HepG2 (cell line): Measurements from ENCODE around the gene PDS5B. TPM values are rescaled to one million over a fixed set of nuclear protein-coding genes. Genes with fewer than 3 reads are reported as not detected.
A peak's percentile ranks its signal among the peaks of the same experiment; 100 is the strongest.

ENCODE experiments used
- ATAC-seq: fragments of 200-7000 bp; cut with Tn5 transposase; 3 replicates; pipeline ENCODE4 v1.9.1; 2020; ENCODE audit warnings: mild to moderate bottlenecking, moderate library complexity
- BruUV-seq: library from RNA; stranded (reverse); fragments of 400-500 nt; replicated peaks from 2 replicates; lab custom pipeline; 2021; lab: Mats Ljungman, UMichigan
- CTCF ChIA-PET: fragments of 300-600 bp; formaldehyde crosslinking; extraction: SDS; loops from one replicate; lab custom pipeline; 2021; ENCODE audit warnings: low total read pairs, inconsistent platforms, low intra/inter-chr PET ratio; lab: Yijun Ruan, JAX
- POLR2A ChIA-PET: fragments of 350-600 bp; sonication (Branson Sonifier 250); formaldehyde crosslinking; loops from one replicate; lab custom pipeline; 2020; ENCODE audit warnings: antibody characterized with exemption, inconsistent platforms; lab: Yijun Ruan, JAX
- DNase-seq: peaks from one replicate; pipeline ENCODE4 v3.0.0-alpha.2; 2015; ENCODE audit warnings: low spot score
- FAIRE-seq: peaks from 3 replicates; lab custom pipeline; 2011; peaks lifted over from hg19 to GRCh38; lab: Jason Lieb, UNC
- H2AFZ ChIP-seq: one replicate; pipeline ENCODE4 v1.6.1; 2011; ENCODE audit warnings: low read length, inconsistent platforms
- H3K27ac ChIP-seq: fragments of 300-600 bp; 3 replicates; pipeline ENCODE4 v1.8.0; 2011; ENCODE audit warnings: mixed run types, mild to moderate bottlenecking, mixed read lengths, low read length, inconsistent platforms; ENCODE audit not compliant: insufficient read depth; ENCODE audit errors: extremely low read length
- H3K27me3 ChIP-seq, 2 experiments: fragments of 200-600 bp in 1 of 2; 2 replicates in 1 of 2; 3 replicates in 1 of 2; pipeline versions ENCODE4 v1.6.0 to v1.8.0; 2011; ENCODE audit warnings: low read length in 2 of 2, mild to moderate bottlenecking in 2 of 2, moderate library complexity in 2 of 2, inconsistent platforms in 1 of 2; ENCODE audit not compliant: insufficient read depth in 2 of 2, control insufficient read depth in 1 of 2
- H3K36me3 ChIP-seq, 2 experiments: fragments of 200-600 bp in 1 of 2; replicated peaks in 1 of 2; 2 replicates in 1 of 2; 3 replicates in 1 of 2; pipeline versions ENCODE4 v1.5.1 to v1.8.0; 2011; ENCODE audit warnings: low read length in 2 of 2, inconsistent platforms in 1 of 2; ENCODE audit not compliant: insufficient read depth in 2 of 2, control insufficient read depth in 1 of 2
- H3K4me1 ChIP-seq: 2 replicates; pipeline ENCODE4 v1.5.1; 2012; ENCODE audit warnings: low read length, inconsistent platforms; ENCODE audit not compliant: insufficient read depth
- H3K4me2 ChIP-seq: 2 replicates; pipeline ENCODE4 v1.6.0; 2011; ENCODE audit warnings: low read depth, low read length, inconsistent platforms
- H3K4me3 ChIP-seq, 3 experiments: fragments of 200-600 bp in 1 of 3; sonication (generic), shearing (Covaris generic) in 1 of 3; replicated peaks in 1 of 3; 2 replicates each; pipeline ENCODE4 v1.5.1; 2011 to 2016; ENCODE audit warnings: low read length in 3 of 3, inconsistent platforms in 2 of 3, low read depth in 2 of 3, mild to moderate bottlenecking in 2 of 3, control low read depth in 1 of 3, mixed read lengths in 1 of 3; ENCODE audit not compliant: insufficient read depth in 1 of 3
- H3K79me2 ChIP-seq: one replicate; pipeline ENCODE4 v1.6.1; 2011; ENCODE audit warnings: low read length, inconsistent platforms; ENCODE audit not compliant: insufficient read depth
- H3K9ac ChIP-seq: 2 replicates; pipeline ENCODE4 v1.6.0; 2011; ENCODE audit warnings: mild to moderate bottlenecking, low read depth, low read length, inconsistent platforms; ENCODE audit not compliant: insufficient read depth
- H3K9me3 ChIP-seq: 2 replicates; pipeline ENCODE4 v1.5.1; 2012; ENCODE audit warnings: mild to moderate bottlenecking, low read length
- H4K20me1 ChIP-seq: 2 replicates; pipeline ENCODE4 v1.6.0; 2011; ENCODE audit warnings: inconsistent platforms, mild to moderate bottlenecking, low read length, moderate library complexity; ENCODE audit not compliant: insufficient read depth
- ARNT ChIP-seq: fragments of 450-650 bp; IDR thresholded peaks from 2 replicates; pipeline ENCODE4 v1.6.1; 2017
- ELF1 ChIP-seq: sonication (generic); formaldehyde crosslinking; IDR thresholded peaks from 2 replicates; pipeline ENCODE4 v1.4.0; 2020; ENCODE audit warnings: missing genetic modification reagents
- MEIS1 ChIP-seq: sonication (generic); formaldehyde crosslinking; IDR thresholded peaks from 2 replicates; pipeline ENCODE4 v1.9.0; 2021; ENCODE audit warnings: mild to moderate bottlenecking, missing genetic modification reagents, moderate library complexity, borderline replicate concordance
- MTF2 ChIP-seq: sonication (generic); formaldehyde crosslinking; IDR thresholded peaks from 2 replicates; pipeline ENCODE4 v1.5.0; 2020; ENCODE audit warnings: missing genetic modification reagents, borderline replicate concordance
- NFKBIZ ChIP-seq: IDR thresholded peaks from 2 replicates; pipeline ENCODE4 v1.6.1; 2018; ENCODE audit warnings: missing genetic modification reagents, missing compliant biosample characterization
- NR2F2 ChIP-seq: IDR thresholded peaks from 2 replicates; pipeline ENCODE4 v1.6.1; 2012; ENCODE audit warnings: low read depth, inconsistent platforms, borderline replicate concordance
- SIN3A ChIP-seq: IDR thresholded peaks from 2 replicates; pipeline ENCODE4 v1.6.1; 2011; ENCODE audit warnings: low read depth, mild to moderate bottlenecking, control low read depth, low read length, borderline replicate concordance
- SRSF4 ChIP-seq: fragments of 200-400 bp; formaldehyde crosslinking; IDR thresholded peaks from one replicate; pipeline ENCODE4 v1.6.1; 2018; ENCODE audit warnings: mild to moderate bottlenecking, low read depth, low read length, moderate library complexity; ENCODE audit not compliant: poor library complexity, severe bottlenecking
- ZNF224 ChIP-seq: sonication (generic); formaldehyde crosslinking; IDR thresholded peaks from 2 replicates; pipeline ENCODE4 v1.5.0; 2020; ENCODE audit warnings: mild to moderate bottlenecking, missing genetic modification reagents
- ZNF354B ChIP-seq: sonication (generic); formaldehyde crosslinking; IDR thresholded peaks from 2 replicates; pipeline ENCODE4 v1.8.0; 2022; ENCODE audit warnings: mild to moderate bottlenecking, missing genetic modification reagents
- ZNF768 ChIP-seq: sonication (generic); formaldehyde crosslinking; IDR thresholded peaks from 2 replicates; pipeline ENCODE4 v1.4.0; 2020; ENCODE audit warnings: missing genetic modification reagents
- WGBS: methylation state at CpG from one replicate; pipeline ENCODE4 v1.1.6; 2017; ENCODE audit warnings: low lambda C conversion rate; 5-methylcytosine and 5-hydroxymethylcytosine counted together
- in situ Hi-C: cut with HindIII; loops from 2 replicates; pipeline ENCODE4 v1.10.0; 2017; ENCODE audit warnings: low pct_unique_long_range_greater_than_20kb; ENCODE audit not compliant: extremely low pct_ligation_motif_present
- intact Hi-C: fragments of 100-400 bp; cut with micrococcal nuclease; formaldehyde crosslinking; loops from one replicate; pipeline ENCODE4 v1.10.0; 2022; ENCODE audit not compliant: unreplicated experiment
- polyA plus RNA-seq, 8 experiments: library from polyadenylated mRNA; depleted of rRNA in 3 of 8; stranded (reverse) in 7 of 8; unstranded in 1 of 8; fragments of >200 nt; fragmentation: Illumina TruSeq in 4 of 8; extraction: Trizol in 4 of 8; gene quantifications; 2 replicates each; pipeline versions ENCODE4 v1.2.1 to v1.2.3, GENCODE V29; 2011 to 2016; ENCODE audit warnings: low read depth in 4 of 8, missing spikeins in 1 of 8, mixed read lengths in 1 of 8; ENCODE audit not compliant: insufficient read depth in 1 of 8
- total RNA-seq, 5 experiments: library from RNA; depleted of rRNA; stranded (reverse); fragments of >200 nt; fragmentation: Illumina TruSeq; extraction: Trizol; gene quantifications; 2 replicates each; pipeline ENCODE4 v1.2.3, GENCODE V29; 2016; ENCODE audit warnings: low read depth in 1 of 5
- TF ChIP-seq, protein P1 (sequence below): sonication (generic); formaldehyde crosslinking; IDR thresholded peaks from 2 replicates; pipeline ENCODE4 v1.5.0; 2020; ENCODE audit warnings: mild to moderate bottlenecking, low read depth, missing genetic modification reagents, borderline replicate concordance
- TF ChIP-seq, protein P2 (sequence below): sonication (generic); formaldehyde crosslinking; IDR thresholded peaks from 2 replicates; pipeline ENCODE4 v1.5.1; 2020; ENCODE audit warnings: mild to moderate bottlenecking, missing genetic modification reagents, moderate library complexity
- TF ChIP-seq, protein P3 (sequence below): sonication (generic); formaldehyde crosslinking; conservative IDR thresholded peaks from 2 replicates; pipeline ENCODE4 v1.8.1; 2023; ENCODE audit warnings: missing genetic modification reagents
- TF ChIP-seq, protein P4 (sequence below): sonication (generic); IDR thresholded peaks from 2 replicates; pipeline ENCODE4 v1.6.1; 2016; ENCODE audit warnings: low read depth, borderline replicate concordance
- TF ChIP-seq, protein P5 (sequence below): sonication (generic); formaldehyde crosslinking; IDR thresholded peaks from 2 replicates; pipeline ENCODE4 v1.8.1; 2023; ENCODE audit warnings: mild to moderate bottlenecking, missing genetic modification reagents

Gene PDS5B
- total and polyA plus RNA-seq, 2 of the 13 experiments (the other 11 are each of a cell fraction or from before 2014, with no cell fraction given), result 5.8 to 24.6 TPM

DNA sequence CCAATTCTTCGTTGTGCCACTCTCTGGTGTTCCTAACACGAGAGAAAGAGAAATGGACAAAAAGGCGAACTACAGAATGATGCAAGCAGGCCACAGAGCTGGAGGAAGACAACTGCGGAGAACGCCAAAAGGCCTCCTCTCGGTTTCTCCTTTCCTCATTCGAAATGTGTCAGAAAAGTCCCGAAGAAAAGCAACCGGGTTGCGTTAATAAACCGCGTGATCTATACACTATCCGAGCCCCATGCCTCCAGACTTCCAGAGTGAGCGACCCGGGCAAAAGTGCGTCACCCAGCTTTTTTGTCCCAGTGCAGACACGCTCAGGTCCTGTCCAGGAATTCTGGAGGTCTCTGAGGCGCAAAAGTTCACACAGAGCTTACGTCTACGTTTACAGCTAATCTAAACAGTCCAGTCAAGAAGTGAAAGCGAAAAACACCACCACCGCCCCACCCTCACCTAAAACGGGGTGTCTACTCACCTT lies 48.1 kb upstream of the PDS5B start:
- ChIA-PET CTCF (no interaction called here), POLR2A (interaction anchor here (0.9 to 2.3 kb wide), 6 partner anchors 14 to 282 kb away, joined by 3 to 11 read pairs (median 6); partner anchors contain the start of genes N4BP2L1 and PDS5B)
- ATAC-seq (peak; percentile 89), DNase-seq (peak; percentile 76), FAIRE-seq (no peak)
- Histone ChIP-seq H3K4me1 (peaks cover 42% of the 10 kb centered on the region), H3K4me2 (peak overlapping the region; percentile 88), H3K27me3 (no peaks in the 10 kb centered on the region; a peak in 1 of 5 replicates), H4K20me1 (peaks cover 3% of the 10 kb centered on the region; the same call in 1 of the 2 replicates), H3K9me3 (no peaks in the 10 kb centered on the region), H3K9ac (peak overlapping the region; percentile 94), H3K27ac (peak overlapping the region; percentile 94), H2AFZ (peak overlapping the region; percentile 57), H3K4me3 (peak overlapping the region; percentile 80 to 85 (median 84)), H3K36me3 (peaks cover 2 to 18% of the 10 kb centered on the region in 2 experiments; a peak in 4 of 5 replicates), H3K79me2 (peaks cover 52% of the 10 kb centered on the region)
- WGBS, result under 1% methylated on average over 12 of the region's 23 CpGs
- BruUV-seq, result TSS peak; percentile 73
- intact Hi-C loops, result loop anchor here (2.0 to 10.0 kb wide), 3 partner anchors 41 to 157 kb away; partner anchors contain the start of gene N4BP2L1
- in situ Hi-C loops, result no loop called here
- no peak for TF ChIP-seq ARNT
- TF ChIP-seq, protein P1, sequence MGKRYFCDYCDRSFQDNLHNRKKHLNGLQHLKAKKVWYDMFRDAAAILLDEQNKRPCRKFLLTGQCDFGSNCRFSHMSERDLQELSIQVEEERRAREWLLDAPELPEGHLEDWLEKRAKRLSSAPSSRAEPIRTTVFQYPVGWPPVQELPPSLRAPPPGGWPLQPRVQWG (CRISPR knock-in tag), result no peak
- TF ChIP-seq NR2F2, result no peak
- no peak for TF ChIP-seq ELF1 (CRISPR knock-in tag)
- TF ChIP-seq SRSF4, result no peak
- TF ChIP-seq NFKBIZ (CRISPR knock-in tag), result 0 out of 2 replicates have a peak, but pooled peaks have one; percentile 15
- no peak for TF ChIP-seq ZNF768 (CRISPR knock-in tag)
- TF ChIP-seq, protein P2, sequence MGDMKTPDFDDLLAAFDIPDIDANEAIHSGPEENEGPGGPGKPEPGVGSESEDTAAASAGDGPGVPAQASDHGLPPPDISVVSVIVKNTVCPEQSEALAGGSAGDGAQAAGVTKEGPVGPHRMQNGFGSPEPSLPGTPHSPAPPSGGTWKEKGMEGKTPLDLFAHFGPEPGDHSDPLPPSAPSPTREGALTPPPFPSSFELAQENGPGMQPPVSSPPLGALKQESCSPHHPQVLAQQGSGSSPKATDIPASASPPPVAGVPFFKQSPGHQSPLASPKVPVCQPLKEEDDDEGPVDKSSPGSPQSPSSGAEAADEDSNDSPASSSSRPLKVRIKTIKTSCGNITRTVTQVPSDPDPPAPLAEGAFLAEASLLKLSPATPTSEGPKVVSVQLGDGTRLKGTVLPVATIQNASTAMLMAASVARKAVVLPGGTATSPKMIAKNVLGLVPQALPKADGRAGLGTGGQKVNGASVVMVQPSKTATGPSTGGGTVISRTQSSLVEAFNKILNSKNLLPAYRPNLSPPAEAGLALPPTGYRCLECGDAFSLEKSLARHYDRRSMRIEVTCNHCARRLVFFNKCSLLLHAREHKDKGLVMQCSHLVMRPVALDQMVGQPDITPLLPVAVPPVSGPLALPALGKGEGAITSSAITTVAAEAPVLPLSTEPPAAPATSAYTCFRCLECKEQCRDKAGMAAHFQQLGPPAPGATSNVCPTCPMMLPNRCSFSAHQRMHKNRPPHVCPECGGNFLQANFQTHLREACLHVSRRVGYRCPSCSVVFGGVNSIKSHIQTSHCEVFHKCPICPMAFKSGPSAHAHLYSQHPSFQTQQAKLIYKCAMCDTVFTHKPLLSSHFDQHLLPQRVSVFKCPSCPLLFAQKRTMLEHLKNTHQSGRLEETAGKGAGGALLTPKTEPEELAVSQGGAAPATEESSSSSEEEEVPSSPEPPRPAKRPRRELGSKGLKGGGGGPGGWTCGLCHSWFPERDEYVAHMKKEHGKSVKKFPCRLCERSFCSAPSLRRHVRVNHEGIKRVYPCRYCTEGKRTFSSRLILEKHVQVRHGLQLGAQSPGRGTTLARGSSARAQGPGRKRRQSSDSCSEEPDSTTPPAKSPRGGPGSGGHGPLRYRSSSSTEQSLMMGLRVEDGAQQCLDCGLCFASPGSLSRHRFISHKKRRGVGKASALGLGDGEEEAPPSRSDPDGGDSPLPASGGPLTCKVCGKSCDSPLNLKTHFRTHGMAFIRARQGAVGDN, result peak; percentile 32; the same call in 1 of the 2 replicates
- TF ChIP-seq MTF2 (CRISPR knock-in tag), result no peak
- TF ChIP-seq, protein P3, sequence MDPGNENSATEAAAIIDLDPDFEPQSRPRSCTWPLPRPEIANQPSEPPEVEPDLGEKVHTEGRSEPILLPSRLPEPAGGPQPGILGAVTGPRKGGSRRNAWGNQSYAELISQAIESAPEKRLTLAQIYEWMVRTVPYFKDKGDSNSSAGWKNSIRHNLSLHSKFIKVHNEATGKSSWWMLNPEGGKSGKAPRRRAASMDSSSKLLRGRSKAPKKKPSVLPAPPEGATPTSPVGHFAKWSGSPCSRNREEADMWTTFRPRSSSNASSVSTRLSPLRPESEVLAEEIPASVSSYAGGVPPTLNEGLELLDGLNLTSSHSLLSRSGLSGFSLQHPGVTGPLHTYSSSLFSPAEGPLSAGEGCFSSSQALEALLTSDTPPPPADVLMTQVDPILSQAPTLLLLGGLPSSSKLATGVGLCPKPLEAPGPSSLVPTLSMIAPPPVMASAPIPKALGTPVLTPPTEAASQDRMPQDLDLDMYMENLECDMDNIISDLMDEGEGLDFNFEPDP (CRISPR knock-in tag), result no peak
- no peak; the same call in 1 of the 2 replicates for TF ChIP-seq SIN3A
- no peak; the same call in 1 of the 2 replicates for TF ChIP-seq ZNF224 (CRISPR knock-in tag)
- no peak for TF ChIP-seq ZNF354B (CRISPR knock-in tag)
- TF ChIP-seq, protein P4, sequence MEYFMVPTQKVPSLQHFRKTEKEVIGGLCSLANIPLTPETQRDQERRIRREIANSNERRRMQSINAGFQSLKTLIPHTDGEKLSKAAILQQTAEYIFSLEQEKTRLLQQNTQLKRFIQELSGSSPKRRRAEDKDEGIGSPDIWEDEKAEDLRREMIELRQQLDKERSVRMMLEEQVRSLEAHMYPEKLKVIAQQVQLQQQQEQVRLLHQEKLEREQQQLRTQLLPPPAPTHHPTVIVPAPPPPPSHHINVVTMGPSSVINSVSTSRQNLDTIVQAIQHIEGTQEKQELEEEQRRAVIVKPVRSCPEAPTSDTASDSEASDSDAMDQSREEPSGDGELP, result no peak
- TF ChIP-seq, protein P5, sequence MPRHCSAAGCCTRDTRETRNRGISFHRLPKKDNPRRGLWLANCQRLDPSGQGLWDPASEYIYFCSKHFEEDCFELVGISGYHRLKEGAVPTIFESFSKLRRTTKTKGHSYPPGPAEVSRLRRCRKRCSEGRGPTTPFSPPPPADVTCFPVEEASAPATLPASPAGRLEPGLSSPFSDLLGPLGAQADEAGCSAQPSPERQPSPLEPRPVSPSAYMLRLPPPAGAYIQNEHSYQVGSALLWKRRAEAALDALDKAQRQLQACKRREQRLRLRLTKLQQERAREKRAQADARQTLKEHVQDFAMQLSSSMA (CRISPR knock-in tag), result no peak
- no peak for TF ChIP-seq MEIS1 (CRISPR knock-in tag)
